A673 (cell line): Measurements from ENCODE around the gene PPP1R3F. TPM values are rescaled to one million over a fixed set of nuclear protein-coding genes. Genes with fewer than 3 reads are reported as not detected.
A peak's percentile ranks its signal among the peaks of the same experiment; 100 is the strongest.

Experiments used
- BruUV-seq: library from RNA; stranded (reverse); fragments of 400-500 nt; replicated peaks from 2 replicates; lab custom pipeline; 2021; lab: Mats Ljungman, UMichigan
- CTCF ChIA-PET: fragments of 300-600 bp; sonication (Branson Sonifier 250); formaldehyde crosslinking; loops from one replicate; lab custom pipeline; 2022; ENCODE audit warnings: antibody characterized with exemption; lab: Charles Lee
- POLR2A ChIA-PET: fragments of 300-600 bp; sonication (Branson Sonifier 250); formaldehyde crosslinking; loops from one replicate; lab custom pipeline; 2022; ENCODE audit warnings: antibody characterized with exemption; ENCODE audit not compliant: low non-redundant PET; lab: Charles Lee
- DNase-seq: peaks from one replicate; pipeline ENCODE4 v3.0.0-alpha.2; 2015; ENCODE audit warnings: low spot score
- H3K27ac ChIP-seq: fragments of 200-600 bp; sonication (generic); 2 replicates; pipeline ENCODE4 v1.5.1; 2016; ENCODE audit warnings: mixed run types, low read depth, mild to moderate bottlenecking, mixed read lengths, antibody characterized with exemption, low read length; ENCODE audit not compliant: poor library complexity, severe bottlenecking
- H3K27me3 ChIP-seq: fragments of 200-600 bp; sonication (generic); replicated peaks from 2 replicates; pipeline ENCODE4 v1.6.1; 2017; ENCODE audit warnings: mixed run types, low read depth, mild to moderate bottlenecking, mixed read lengths, antibody characterized with exemption, low read length; ENCODE audit not compliant: insufficient read depth, poor library complexity
- H3K36me3 ChIP-seq: fragments of 200-600 bp; sonication (generic); 2 replicates; pipeline ENCODE4 v1.6.1; 2016; ENCODE audit warnings: mixed run types, mild to moderate bottlenecking, mixed read lengths, antibody characterized with exemption, low read length; ENCODE audit not compliant: insufficient read depth, poor library complexity, severe bottlenecking
- H3K4me1 ChIP-seq: fragments of 200-600 bp; sonication (generic); 2 replicates; pipeline ENCODE4 v1.6.1; 2017; ENCODE audit warnings: mixed run types, mild to moderate bottlenecking, mixed read lengths, antibody characterized with exemption, low read length; ENCODE audit not compliant: insufficient read depth, poor library complexity, severe bottlenecking
- H3K4me3 ChIP-seq: fragments of 200-600 bp; sonication (generic); 2 replicates; pipeline ENCODE4 v1.5.1; 2016; ENCODE audit warnings: low read depth, mixed run types, mild to moderate bottlenecking, mixed read lengths, low read length; ENCODE audit not compliant: poor library complexity, severe bottlenecking
- H3K9me3 ChIP-seq: fragments of 200-600 bp; sonication (generic); 2 replicates; pipeline ENCODE4 v1.6.1; 2016; ENCODE audit warnings: mixed run types, low read depth, mild to moderate bottlenecking, mixed read lengths, antibody characterized with exemption, low read length; ENCODE audit not compliant: poor library complexity, severe bottlenecking
- CTCF ChIP-seq: fragments of 300-800, 200-600 bp; sonication (generic); conservative IDR thresholded peaks from 2 replicates; pipeline ENCODE4 v1.5.1; 2017; ENCODE audit warnings: low read depth, mild to moderate bottlenecking, antibody characterized with exemption, low read length, moderate library complexity, mixed read lengths
- EZH2 ChIP-seq: fragments of 200-600 bp; sonication (generic); IDR thresholded peaks from 2 replicates; pipeline ENCODE4 v1.6.1; 2017; ENCODE audit warnings: borderline replicate concordance, low read depth, mild to moderate bottlenecking, mixed read lengths, antibody characterized with exemption, low read length; ENCODE audit not compliant: poor library complexity, severe bottlenecking
- intact Hi-C: fragments of 100-400 bp; cut with micrococcal nuclease; formaldehyde crosslinking; loops from one replicate; pipeline ENCODE4 v1.10.0; 2022; ENCODE audit not compliant: unreplicated experiment
- total RNA-seq: library from RNA; stranded (reverse); gene quantifications from 2 replicates; pipeline ENCODE4 v1.2.3, GENCODE V29; 2021

PPP1R3F gene
- total RNA-seq, 1 experiment from 2014 or later, result 12.3 TPM

DNA sequence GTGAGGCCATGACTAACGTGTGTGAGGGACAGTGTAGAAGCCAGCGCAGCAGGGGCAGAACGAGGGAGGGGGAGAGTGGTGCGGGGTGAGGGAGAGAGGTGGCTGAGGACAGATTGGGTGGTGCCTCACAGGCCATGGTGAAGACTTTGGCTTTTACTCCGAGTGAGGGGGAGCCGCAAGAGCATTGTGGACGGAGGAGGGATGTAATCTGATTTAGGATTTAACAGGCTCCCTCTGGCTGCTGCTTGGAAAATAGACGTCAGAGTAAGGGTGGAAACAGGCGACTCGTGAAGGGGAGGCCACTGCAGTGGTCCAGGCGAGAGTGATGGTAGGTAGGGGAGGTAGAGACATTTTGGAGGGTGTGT is 13.0 kb downstream of the PPP1R3F start:
- DNase-seq, result peak; percentile 35

GRCh38 chrX:49284212-49284611 is 14.6 kb downstream of the PPP1R3F start:
- no peak for TF ChIP-seq EZH2
- TF ChIP-seq CTCF, result no peak
- no peak overlapping the region for H3K4me3 ChIP-seq
- no peaks in the 10 kb centered on the region for H3K36me3 ChIP-seq
- H3K27me3 ChIP-seq, result no peaks in the 10 kb centered on the region
- no peaks in the 10 kb centered on the region for H3K9me3 ChIP-seq
- intact Hi-C loops, result no loop called here
- no peak for DNase-seq
- BruUV-seq, result no TSS peak
- H3K27ac ChIP-seq, result no peak overlapping the region
- ChIA-PET POLR2A (no interaction called here), CTCF (no interaction called here)
- H3K4me1 ChIP-seq, result no peaks in the 10 kb centered on the region

More for the DNA sequence above, 13.0 kb downstream of the PPP1R3F start:
- Histone ChIP-seq H3K27me3 (no peaks in the 10 kb centered on the region), H3K4me1 (no peaks in the 10 kb centered on the region), H3K9me3 (no peaks in the 10 kb centered on the region), H3K27ac (no peak overlapping the region), H3K36me3 (no peaks in the 10 kb centered on the region), H3K4me3 (no peak overlapping the region)
- POLR2A ChIA-PET, result no interaction called here
- CTCF ChIA-PET, result interaction anchor here (0.7 to 1.0 kb wide), 2 partner anchors 13 to 127 kb away, joined by 3 read pairs; no protein-coding TSS in a partner anchor
- no peak for TF ChIP-seq EZH2
- peak; percentile 49 for TF ChIP-seq CTCF
- BruUV-seq, result no TSS peak
- intact Hi-C loops, result no loop called here

DNA sequence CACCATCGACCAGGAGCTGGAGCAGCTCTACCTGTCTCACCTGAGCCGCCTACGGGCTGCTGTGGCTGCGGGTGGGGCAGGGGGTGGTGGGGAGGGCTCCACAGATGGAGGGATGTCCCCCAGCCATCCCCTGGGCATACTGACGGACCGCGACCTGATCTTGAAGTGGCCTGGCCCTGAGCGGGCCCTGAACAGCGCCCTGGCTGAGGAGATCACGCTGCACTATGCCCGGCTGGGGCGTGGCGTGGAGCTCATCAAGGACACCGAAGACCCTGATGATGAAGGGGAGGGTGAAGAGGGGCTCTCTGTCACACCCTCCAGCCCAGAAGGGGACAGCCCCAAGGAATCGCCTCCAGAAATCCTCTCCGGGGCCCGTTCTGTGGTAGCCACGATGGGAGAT is 16.5 kb downstream of the PPP1R3F start:
- Histone ChIP-seq H3K9me3 (no peaks in the 10 kb centered on the region), H3K27ac (no peak overlapping the region), H3K27me3 (no peaks in the 10 kb centered on the region), H3K4me3 (no peak overlapping the region), H3K36me3 (no peaks in the 10 kb centered on the region), H3K4me1 (no peaks in the 10 kb centered on the region)
- POLR2A ChIA-PET, result no interaction called here
- DNase-seq, result no peak
- CTCF ChIA-PET, result interaction anchor here (0.6 kb wide), 1 partner anchor 8 kb away, joined by 8 read pairs; no protein-coding TSS in a partner anchor
- TF ChIP-seq EZH2, result no peak
- no peak for TF ChIP-seq CTCF
- intact Hi-C loops, result no loop called here
- BruUV-seq, result no TSS peak
